ENCODE data around the gene OR10A6.

The OR10A6 gene

GRCh38 chr11:7931168-7931567, at the start of gene OR10A6:
Gene OR10A6, minus strand, starts transcription at chr11:7931268. Its CDS starts 2,606 bp downstream, at chr11:7928662.
- no peak for DNase-seq (ENCODE audit: low read depth, low spot score)
- no peak within 1 kb of the TSS for H3K9ac ChIP-seq (ENCODE audit: insufficient read length)
- H3K4me3 ChIP-seq: no peak within 1 kb of the TSS
- no peaks in the 10 kb centered on the region for H3K9me3 ChIP-seq (ENCODE audit: low read depth, low read length)
- no peak within 1 kb of the TSS for H3K27ac ChIP-seq
- H3K36me3 ChIP-seq (ENCODE audit: insufficient read depth, low read length): no peaks in the 10 kb centered on the region
- no peak for TF ChIP-seq FOXP2 (optimal IDR thresholded peaks at IDR 0.05; ENCODE audit: control extremely low read depth, extremely low read length, insufficient read depth)
- TF ChIP-seq EZH2 (IDR thresholded peaks at IDR 0.05): no peak
- no peak for TF ChIP-seq POLR2AphosphoS5 (IDR thresholded peaks at IDR 0.05; ENCODE audit: borderline replicate concordance, low read depth, low read length)

GRCh38 chr11:7977232-7977917, 46.3 kb upstream of the OR10A6 start:
- Histone ChIP-seq H3K4me3 (0 out of 2 replicates have a peak overlapping the region, but pooled peaks have one; percentile 19), H3K9me3 (ENCODE audit: low read depth, low read length) (no peaks in the 10 kb centered on the region), H3K27ac (no peak overlapping the region; the same call in 1 of the 2 replicates), H3K9ac (ENCODE audit: insufficient read length) (no peak overlapping the region), H3K36me3 (ENCODE audit: insufficient read depth, low read length) (no peaks in the 10 kb centered on the region)
- DNase-seq (ENCODE audit: low read depth, low spot score): no peak
- TF ChIP-seq EZH2 (IDR thresholded peaks at IDR 0.05): no peak
- TF ChIP-seq FOXP2 (optimal IDR thresholded peaks at IDR 0.05; ENCODE audit: control extremely low read depth, extremely low read length, insufficient read depth): no peak
- no peak for TF ChIP-seq POLR2AphosphoS5 (IDR thresholded peaks at IDR 0.05; ENCODE audit: borderline replicate concordance, low read depth, low read length)

- H3K36me3 ChIP-seq (ENCODE audit: insufficient read depth, low read length): no peaks in the 10 kb centered on the region
- H3K9me3 ChIP-seq (ENCODE audit: low read depth, low read length): no peaks in the 10 kb centered on the region
- H3K27ac ChIP-seq: no peak overlapping the region
- no peak for DNase-seq (ENCODE audit: low read depth, low spot score)
- H3K4me3 ChIP-seq: no peak overlapping the region
- H3K9ac ChIP-seq (ENCODE audit: insufficient read length): no peak overlapping the region
- no peak for TF ChIP-seq FOXP2 (optimal IDR thresholded peaks at IDR 0.05; ENCODE audit: control extremely low read depth, extremely low read length, insufficient read depth)
- TF ChIP-seq POLR2AphosphoS5 (IDR thresholded peaks at IDR 0.05; ENCODE audit: borderline replicate concordance, low read depth, low read length): no peak
- TF ChIP-seq EZH2 (IDR thresholded peaks at IDR 0.05): no peak
Measured at GRCh38 chr11:7974668-7975067, 43.6 kb upstream of the OR10A6 start.

- no peak for DNase-seq (ENCODE audit: low read depth, low spot score)
- no peaks in the 10 kb centered on the region for H3K9me3 ChIP-seq (ENCODE audit: low read depth, low read length)
- no peaks in the 10 kb centered on the region for H3K36me3 ChIP-seq (ENCODE audit: insufficient read depth, low read length)
- no peak for TF ChIP-seq POLR2AphosphoS5 (IDR thresholded peaks at IDR 0.05; ENCODE audit: borderline replicate concordance, low read depth, low read length)
- TF ChIP-seq FOXP2 (optimal IDR thresholded peaks at IDR 0.05; ENCODE audit: control extremely low read depth, extremely low read length, insufficient read depth): no peak
- no peak for TF ChIP-seq EZH2 (IDR thresholded peaks at IDR 0.05)
- H3K4me3 ChIP-seq: no peak overlapping the region
- H3K27ac ChIP-seq: no peak overlapping the region
- no peak overlapping the region for H3K9ac ChIP-seq (ENCODE audit: insufficient read length)
Measured at GRCh38 chr11:7973011-7973410, 41.9 kb upstream of the OR10A6 start.

- DNase-seq (ENCODE audit: low read depth, low spot score): no peak
- H3K4me3 ChIP-seq: no peak overlapping the region
- H3K9me3 ChIP-seq (ENCODE audit: low read depth, low read length): no peaks in the 10 kb centered on the region
- no peaks in the 10 kb centered on the region for H3K36me3 ChIP-seq (ENCODE audit: insufficient read depth, low read length)
- H3K9ac ChIP-seq (ENCODE audit: insufficient read length): no peak overlapping the region
- no peak overlapping the region for H3K27ac ChIP-seq
- TF ChIP-seq FOXP2 (optimal IDR thresholded peaks at IDR 0.05; ENCODE audit: control extremely low read depth, extremely low read length, insufficient read depth) (no peak), EZH2 (IDR thresholded peaks at IDR 0.05) (no peak), POLR2AphosphoS5 (IDR thresholded peaks at IDR 0.05; ENCODE audit: borderline replicate concordance, low read depth, low read length) (no peak)
Measured at GRCh38 chr11:7971846-7972245, 40.8 kb upstream of the OR10A6 start.

DNA sequence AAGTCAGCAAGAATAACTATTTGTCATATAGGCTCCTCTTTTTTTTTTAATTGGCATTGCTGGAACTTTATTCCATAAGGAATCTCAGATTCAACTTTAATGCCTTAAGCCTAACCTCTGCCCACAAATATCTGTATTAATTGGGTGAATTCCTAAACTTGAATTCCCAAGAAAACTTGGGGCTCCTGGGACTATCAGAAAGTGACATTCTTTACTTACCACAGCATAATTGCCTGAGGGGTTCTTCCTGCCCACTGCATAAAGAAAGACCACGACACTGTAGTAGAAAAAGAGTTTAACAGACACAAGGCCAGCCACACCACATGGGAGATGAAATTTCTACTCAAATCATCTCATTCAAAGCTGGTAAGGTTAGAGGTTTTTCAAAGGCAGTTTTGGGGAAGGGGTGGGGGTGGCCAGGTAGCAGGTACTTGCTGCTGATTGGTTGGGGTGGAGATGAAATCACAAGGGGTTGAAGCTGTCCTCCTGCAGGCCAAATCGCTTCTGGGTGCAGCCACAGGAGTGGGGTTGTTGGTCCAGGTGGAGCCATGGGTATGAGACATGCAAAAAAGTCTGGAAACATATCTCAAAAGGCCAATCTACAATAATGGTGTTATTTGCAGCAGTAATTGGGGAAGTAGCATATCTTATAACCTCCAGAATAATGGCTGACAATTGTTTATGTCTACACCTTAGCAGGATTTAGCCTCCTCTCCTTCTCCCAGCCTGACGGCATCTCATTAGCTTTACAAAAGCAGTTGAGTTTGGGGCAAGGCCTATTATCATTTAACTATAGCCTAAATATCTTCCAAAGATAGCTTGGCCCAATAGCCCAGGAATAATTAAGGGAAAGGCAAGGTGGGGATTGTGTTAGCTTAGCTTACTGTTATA, 38.9 kb upstream of the OR10A6 start:
- TF ChIP-seq EZH2 (IDR thresholded peaks at IDR 0.05) (no peak), POLR2AphosphoS5 (IDR thresholded peaks at IDR 0.05; ENCODE audit: borderline replicate concordance, low read depth, low read length) (no peak), FOXP2 (optimal IDR thresholded peaks at IDR 0.05; ENCODE audit: control extremely low read depth, extremely low read length, insufficient read depth) (no peak)
- no peak overlapping the region for H3K9ac ChIP-seq (ENCODE audit: insufficient read length)
- H3K4me3 ChIP-seq: no peak overlapping the region
- DNase-seq (ENCODE audit: low read depth, low spot score): no peak
- no peaks in the 10 kb centered on the region for H3K9me3 ChIP-seq (ENCODE audit: low read depth, low read length)
- no peaks in the 10 kb centered on the region for H3K36me3 ChIP-seq (ENCODE audit: insufficient read depth, low read length)
- no peak overlapping the region for H3K27ac ChIP-seq

GRCh38 chr11:7968686-7969085, 37.6 kb upstream of the OR10A6 start:
- no peak for DNase-seq (ENCODE audit: low read depth, low spot score)
- Histone ChIP-seq H3K27ac (no peak overlapping the region), H3K36me3 (ENCODE audit: insufficient read depth, low read length) (no peaks in the 10 kb centered on the region), H3K9ac (ENCODE audit: insufficient read length) (no peak overlapping the region), H3K4me3 (no peak overlapping the region), H3K9me3 (ENCODE audit: low read depth, low read length) (no peaks in the 10 kb centered on the region)
- TF ChIP-seq EZH2 (IDR thresholded peaks at IDR 0.05) (no peak), FOXP2 (optimal IDR thresholded peaks at IDR 0.05; ENCODE audit: control extremely low read depth, extremely low read length, insufficient read depth) (no peak)

DNA sequence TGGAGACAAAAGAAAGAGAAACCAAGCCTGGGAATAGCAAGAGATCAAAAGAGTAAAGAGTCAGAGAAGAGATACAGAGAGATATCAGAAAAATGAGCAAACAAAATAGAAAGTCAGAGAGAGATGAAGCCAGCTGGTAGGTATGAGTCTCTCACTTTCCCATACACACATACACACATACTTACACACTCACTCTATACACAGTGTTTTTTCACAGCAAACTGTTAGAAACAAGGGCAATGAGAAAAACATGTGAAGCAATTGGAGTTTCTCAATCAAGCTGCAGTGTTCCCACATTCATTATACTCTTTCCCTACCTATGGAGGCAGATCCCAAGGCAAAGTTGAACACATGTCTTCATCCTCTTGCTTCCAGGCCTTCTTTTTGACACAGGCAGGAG, 36.8 kb upstream of the OR10A6 start:
- no peaks in the 10 kb centered on the region for H3K36me3 ChIP-seq (ENCODE audit: insufficient read depth, low read length)
- H3K4me3 ChIP-seq: no peak overlapping the region
- no peaks in the 10 kb centered on the region for H3K9me3 ChIP-seq (ENCODE audit: low read depth, low read length)
- no peak overlapping the region for H3K9ac ChIP-seq (ENCODE audit: insufficient read length)
- TF ChIP-seq EZH2 (IDR thresholded peaks at IDR 0.05): no peak
- TF ChIP-seq FOXP2 (optimal IDR thresholded peaks at IDR 0.05; ENCODE audit: control extremely low read depth, extremely low read length, insufficient read depth): no peak
- TF ChIP-seq POLR2AphosphoS5 (IDR thresholded peaks at IDR 0.05; ENCODE audit: borderline replicate concordance, low read depth, low read length): no peak
- no peak overlapping the region for H3K27ac ChIP-seq
- no peak for DNase-seq (ENCODE audit: low read depth, low spot score)

All from SK-N-MC (cell line).